ENCODE results near the gene HNF4A. TPM values are rescaled to one million over a fixed set of nuclear protein-coding genes. Genes with fewer than 3 reads are reported as not detected.
A peak's percentile ranks its signal among the peaks of the same experiment; 100 is the strongest.

Gene HNF4A
- total and polyA plus RNA-seq, 2 of the 13 experiments (the other 11 are each of a cell fraction or from before 2014, with no cell fraction given), result 80.9 to 169 TPM

- peak; percentile 79 for TF ChIP-seq SMC3 (IDR thresholded peaks at IDR 0.05; ENCODE audit: low read length)
- TF ChIP-seq HMGXB4 (CRISPR knock-in tag; IDR thresholded peaks at IDR 0.05; ENCODE audit: borderline replicate concordance in 1 of 2, low read depth in 1 of 2), result peak in 1 of 2 experiments; percentile 42; a peak in 1 of 4 replicates
- no peak for TF ChIP-seq SP4 (CRISPR knock-in tag; IDR thresholded peaks at IDR 0.05)
- TF ChIP-seq STAG1 (CRISPR knock-in tag; IDR thresholded peaks at IDR 0.05), result peak; percentile 92
- TF ChIP-seq ZNF747 (CRISPR knock-in tag; IDR thresholded peaks at IDR 0.05; ENCODE audit: borderline replicate concordance), result no peak
- TF ChIP-seq ZNF768 (CRISPR knock-in tag; IDR thresholded peaks at IDR 0.05), result no peak
- TF ChIP-seq BCLAF1 (IDR thresholded peaks at IDR 0.05), result no peak
- no peak for TF ChIP-seq ZNF687 (CRISPR knock-in tag; IDR thresholded peaks at IDR 0.05)
Observed at GRCh38 chr20:44460795-44461141, 105.3 kb downstream of the HNF4A start (continued).
